Measurements from ENCODE around the gene OR10G2. TPM values are rescaled to one million over a fixed set of nuclear protein-coding genes. Genes with fewer than 3 reads are reported as not detected.
"Not testable (repeated sequence)": the region's sequence is repeated elsewhere in the genome, so short reads cannot be mapped to it uniquely, and the experiment has no call there.

The OR10G2 gene
- total RNA-seq, 1 experiment from 2014 or later: not detected

DNA sequence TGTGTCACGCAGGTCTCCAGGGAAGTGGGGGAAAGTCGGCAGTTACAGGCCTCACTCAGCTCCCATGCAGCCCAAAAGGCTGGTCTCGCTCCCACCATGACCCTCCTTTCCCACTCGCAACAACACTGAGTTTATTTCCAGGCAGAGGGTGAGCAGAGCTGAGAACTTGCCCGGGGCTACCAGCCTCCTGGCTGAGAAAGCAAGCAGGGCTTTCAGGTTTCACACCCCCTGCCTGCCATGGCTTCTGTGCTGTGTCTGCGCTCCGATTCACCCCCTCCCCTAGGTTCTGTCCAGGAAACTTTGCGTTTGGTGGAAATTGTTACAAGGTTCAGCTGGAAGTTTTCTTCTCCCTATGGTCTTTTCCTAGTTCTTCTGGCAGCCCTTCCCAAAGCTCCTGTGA lies 17.1 kb downstream of the OR10G2 start:
- intact Hi-C loops (cut with micrococcal nuclease; ENCODE audit: unreplicated experiment): no loop called here
- TF ChIP-seq, protein P1, sequence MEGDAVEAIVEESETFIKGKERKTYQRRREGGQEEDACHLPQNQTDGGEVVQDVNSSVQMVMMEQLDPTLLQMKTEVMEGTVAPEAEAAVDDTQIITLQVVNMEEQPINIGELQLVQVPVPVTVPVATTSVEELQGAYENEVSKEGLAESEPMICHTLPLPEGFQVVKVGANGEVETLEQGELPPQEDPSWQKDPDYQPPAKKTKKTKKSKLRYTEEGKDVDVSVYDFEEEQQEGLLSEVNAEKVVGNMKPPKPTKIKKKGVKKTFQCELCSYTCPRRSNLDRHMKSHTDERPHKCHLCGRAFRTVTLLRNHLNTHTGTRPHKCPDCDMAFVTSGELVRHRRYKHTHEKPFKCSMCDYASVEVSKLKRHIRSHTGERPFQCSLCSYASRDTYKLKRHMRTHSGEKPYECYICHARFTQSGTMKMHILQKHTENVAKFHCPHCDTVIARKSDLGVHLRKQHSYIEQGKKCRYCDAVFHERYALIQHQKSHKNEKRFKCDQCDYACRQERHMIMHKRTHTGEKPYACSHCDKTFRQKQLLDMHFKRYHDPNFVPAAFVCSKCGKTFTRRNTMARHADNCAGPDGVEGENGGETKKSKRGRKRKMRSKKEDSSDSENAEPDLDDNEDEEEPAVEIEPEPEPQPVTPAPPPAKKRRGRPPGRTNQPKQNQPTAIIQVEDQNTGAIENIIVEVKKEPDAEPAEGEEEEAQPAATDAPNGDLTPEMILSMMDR (conservative IDR thresholded peaks at IDR 0.05): no peak
- no peak for TF ChIP-seq EZH2 (IDR thresholded peaks at IDR 0.05; ENCODE audit: low read depth)
- H3K27me3 ChIP-seq (ENCODE audit: insufficient read depth, low read depth): no peaks in the 10 kb centered on the region
- no TSS peak for BruUV-seq (replicated peaks)
- no peaks in the 10 kb centered on the region for H3K9me2 ChIP-seq (ENCODE audit: insufficient read depth)
- no peak overlapping the region for H3K4me2 ChIP-seq
- no peaks in the 10 kb centered on the region for H4K20me1 ChIP-seq (ENCODE audit: insufficient read depth)
- POLR2A ChIA-PET (ENCODE audit: unreplicated experiment): no interaction called here
- no peaks in the 10 kb centered on the region for H3K9me3 ChIP-seq (ENCODE audit: insufficient read depth, low read depth)
- H3K4me3 ChIP-seq: no peak overlapping the region
- no peak overlapping the region for H2AFZ ChIP-seq
- CTCF ChIA-PET: no interaction called here
- H3K4me1 ChIP-seq (replicated peaks; ENCODE audit: insufficient read depth): no peaks in the 10 kb centered on the region
- DNase-seq: no peak
- no peaks in the 10 kb centered on the region for H3F3A ChIP-seq (ENCODE audit: insufficient read depth, low read depth)
- no peak overlapping the region for H3K27ac ChIP-seq
- H3K36me3 ChIP-seq (ENCODE audit: low read depth): no peaks in the 10 kb centered on the region
- no peaks in the 10 kb centered on the region for H3K79me2 ChIP-seq (ENCODE audit: low read depth)

DNA sequence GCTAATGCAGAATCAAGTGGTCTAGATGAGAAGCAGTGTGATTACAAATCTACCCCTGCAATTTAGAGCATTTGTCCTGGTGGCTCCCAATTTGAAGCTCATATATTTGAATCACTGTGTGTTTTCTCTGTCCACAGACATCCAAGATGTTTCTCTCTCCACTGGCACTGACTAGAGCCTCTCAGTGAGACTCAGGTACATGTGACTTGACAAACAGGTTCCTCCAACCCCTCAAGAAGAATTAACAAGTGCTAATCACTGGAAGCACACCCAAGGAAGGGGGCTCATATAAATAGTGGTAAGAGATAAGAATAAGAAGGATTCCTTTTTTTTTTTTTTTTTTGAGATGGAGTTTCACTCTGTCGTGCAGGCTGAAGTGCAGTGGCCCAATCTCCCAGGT lies 20.5 kb downstream of the OR10G2 start:
- Histone ChIP-seq H3K36me3 (ENCODE audit: low read depth) (no peaks in the 10 kb centered on the region), H2AFZ (no peak overlapping the region), H3K4me1 (replicated peaks; ENCODE audit: insufficient read depth) (no peaks in the 10 kb centered on the region), H3K79me2 (ENCODE audit: low read depth) (no peaks in the 10 kb centered on the region), H3K4me3 (no peak overlapping the region), H3F3A (ENCODE audit: insufficient read depth, low read depth) (no peaks in the 10 kb centered on the region), H3K27ac (no peak overlapping the region), H3K4me2 (no peak overlapping the region), H3K9me3 (ENCODE audit: insufficient read depth, low read depth) (no peaks in the 10 kb centered on the region), H4K20me1 (ENCODE audit: insufficient read depth) (no peaks in the 10 kb centered on the region), H3K27me3 (ENCODE audit: insufficient read depth, low read depth) (no peaks in the 10 kb centered on the region), H3K9me2 (ENCODE audit: insufficient read depth) (no peaks in the 10 kb centered on the region)
- POLR2A ChIA-PET (ENCODE audit: unreplicated experiment): no interaction called here
- CTCF ChIA-PET: no interaction called here
- no TSS peak for BruUV-seq (replicated peaks)
- DNase-seq: no peak
- intact Hi-C loops (cut with micrococcal nuclease; ENCODE audit: unreplicated experiment): no loop called here
- TF ChIP-seq EZH2 (IDR thresholded peaks at IDR 0.05; ENCODE audit: low read depth): no peak
- TF ChIP-seq, protein P1 (conservative IDR thresholded peaks at IDR 0.05): no peak

DNA sequence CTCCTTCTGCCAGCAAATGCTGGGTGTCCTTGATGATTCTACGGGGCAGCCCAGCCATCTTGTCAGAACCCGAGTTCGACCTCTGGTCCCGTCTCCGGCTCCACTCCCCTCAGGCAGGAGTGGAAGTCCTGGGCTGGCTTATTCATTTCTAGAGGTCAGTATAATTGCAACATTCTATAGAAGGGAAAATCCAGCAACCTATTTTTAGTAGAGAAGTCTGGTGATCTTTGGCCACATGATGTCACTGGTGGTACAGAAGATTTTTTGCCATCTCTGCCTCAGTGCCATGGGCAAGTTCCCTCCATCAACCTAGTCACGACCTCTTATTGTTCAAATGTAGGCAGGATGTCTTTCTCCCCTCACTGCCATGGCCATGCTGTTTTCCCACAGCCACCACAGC lies 22.4 kb downstream of the OR10G2 start:
- H3K4me2 ChIP-seq: no peak overlapping the region
- no TSS peak for BruUV-seq (replicated peaks)
- no peaks in the 10 kb centered on the region for H3K9me3 ChIP-seq (ENCODE audit: insufficient read depth, low read depth)
- H3K36me3 ChIP-seq (ENCODE audit: low read depth): no peaks in the 10 kb centered on the region
- no peaks in the 10 kb centered on the region for H3F3A ChIP-seq (ENCODE audit: insufficient read depth, low read depth)
- intact Hi-C loops (cut with micrococcal nuclease; ENCODE audit: unreplicated experiment): loop anchor here (2.0 kb wide), 1 partner anchor 230 kb away; no protein-coding TSS in a partner anchor
- H4K20me1 ChIP-seq (ENCODE audit: insufficient read depth): no peaks in the 10 kb centered on the region
- no peak overlapping the region for H3K27ac ChIP-seq
- no peaks in the 10 kb centered on the region for H3K4me1 ChIP-seq (replicated peaks; ENCODE audit: insufficient read depth)
- TF ChIP-seq EZH2 (IDR thresholded peaks at IDR 0.05; ENCODE audit: low read depth): no peak
- TF ChIP-seq, protein P1 (conservative IDR thresholded peaks at IDR 0.05): no peak
- H3K4me3 ChIP-seq: no peak overlapping the region
- no peaks in the 10 kb centered on the region for H3K9me2 ChIP-seq (ENCODE audit: insufficient read depth)
- H3K27me3 ChIP-seq (ENCODE audit: insufficient read depth, low read depth): no peaks in the 10 kb centered on the region
- no peaks in the 10 kb centered on the region for H3K79me2 ChIP-seq (ENCODE audit: low read depth)
- ChIA-PET CTCF (no interaction called here), POLR2A (ENCODE audit: unreplicated experiment) (no interaction called here)
- no peak overlapping the region for H2AFZ ChIP-seq
- DNase-seq: no peak

DNA sequence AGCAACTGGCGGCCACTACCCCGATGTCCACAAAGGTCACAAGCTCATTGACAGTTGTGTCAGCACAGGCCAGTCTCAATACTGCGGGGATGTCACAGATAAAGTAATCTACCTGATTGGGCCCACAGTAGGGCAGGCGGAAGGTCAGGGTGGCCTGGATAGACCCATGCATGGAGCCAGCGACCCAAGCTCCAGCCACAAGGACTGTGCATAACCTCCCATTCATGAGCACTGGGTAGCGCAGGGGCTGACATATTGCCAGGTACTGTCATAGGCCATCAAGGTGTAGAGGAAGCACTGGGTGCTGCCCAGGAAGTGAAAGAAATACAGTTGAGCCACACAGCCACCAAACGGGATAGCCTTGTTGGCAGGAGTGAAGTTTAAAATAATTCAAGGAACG lies 32.6 kb downstream of the OR10G2 start:
- H3K79me2 ChIP-seq (ENCODE audit: low read depth); H3K27me3 ChIP-seq (ENCODE audit: insufficient read depth, low read depth); H2AFZ ChIP-seq; BruUV-seq (replicated peaks); H4K20me1 ChIP-seq (ENCODE audit: insufficient read depth); H3K27ac ChIP-seq; H3K9me2 ChIP-seq (ENCODE audit: insufficient read depth); H3F3A ChIP-seq (ENCODE audit: insufficient read depth, low read depth); H3K36me3 ChIP-seq (ENCODE audit: low read depth); H3K4me1 ChIP-seq (replicated peaks; ENCODE audit: insufficient read depth); H3K4me2 ChIP-seq; POLR2A ChIA-PET (ENCODE audit: unreplicated experiment); H3K4me3 ChIP-seq; intact Hi-C loops (cut with micrococcal nuclease; ENCODE audit: unreplicated experiment); H3K9me3 ChIP-seq (ENCODE audit: insufficient read depth, low read depth); CTCF ChIA-PET; DNase-seq: not testable (repeated sequence)

Data from PC-9 (cell line).